NCI-H345 treated with DMSO at 0.1 percent for 48 hours (cell line): ENCODE data around the gene GPR148.
A peak's percentile ranks its signal among the peaks of the same experiment; 100 is the strongest.

Source experiments
- DNase-seq: peaks from one replicate; lab custom pipeline; 2025; ENCODE audit not compliant: unreplicated experiment; lab: John Stamatoyannopoulos, UW

GPR148 gene

GRCh38 chr2:130749078-130749477, 20.2 kb downstream of the GPR148 start:
- no peak for DNase-seq

DNA sequence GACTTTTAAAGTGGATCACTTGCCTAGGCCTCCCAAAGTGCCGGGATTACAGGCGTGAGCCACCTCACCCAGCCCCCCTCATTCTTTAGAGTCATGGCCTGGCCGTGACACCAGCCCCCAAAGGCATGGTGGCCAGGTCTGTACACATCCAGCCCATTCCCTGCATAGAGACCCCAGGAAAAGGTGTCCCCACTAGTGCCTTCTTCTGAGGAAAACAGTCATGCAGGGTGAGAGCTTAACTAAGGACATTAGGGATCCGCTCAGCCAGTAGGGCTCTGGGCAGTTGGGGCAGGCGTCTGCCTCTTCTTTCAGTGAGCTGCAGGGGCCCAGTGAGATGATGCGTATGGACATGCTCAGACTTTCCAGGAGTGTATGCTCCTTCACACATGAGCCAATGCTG, 20.8 kb downstream of the GPR148 start:
- no peak for DNase-seq

DNA sequence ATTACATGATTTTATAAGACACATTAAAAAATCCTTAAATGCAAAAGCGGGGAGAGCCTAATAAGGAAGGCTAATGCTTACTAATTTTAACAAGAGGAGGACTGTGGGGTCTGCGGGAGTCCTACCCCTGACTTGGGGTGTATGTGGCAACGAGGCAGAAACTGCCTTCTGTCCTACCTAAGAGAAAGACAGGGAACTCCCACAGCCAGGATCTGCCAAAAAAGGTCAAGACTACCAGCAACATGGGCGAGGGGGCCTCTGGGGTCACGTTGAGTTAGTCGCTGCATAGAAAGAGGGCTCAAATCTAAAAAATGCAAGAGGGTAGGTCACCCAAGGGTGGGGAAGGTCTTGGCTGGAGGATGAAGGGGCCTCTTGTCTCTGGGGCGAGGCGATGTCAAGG, 25.9 kb downstream of the GPR148 start:
- DNase-seq = no peak

- peak; percentile 65 for DNase-seq
Measured at GRCh38 chr2:130755256-130756052, 26.6 kb downstream of the GPR148 start, which contains the start of gene AMER3. AMER3 (plus strand) TSS chr2:130755540; CDS start chr2:130762073, 6,533 bp downstream.

DNA sequence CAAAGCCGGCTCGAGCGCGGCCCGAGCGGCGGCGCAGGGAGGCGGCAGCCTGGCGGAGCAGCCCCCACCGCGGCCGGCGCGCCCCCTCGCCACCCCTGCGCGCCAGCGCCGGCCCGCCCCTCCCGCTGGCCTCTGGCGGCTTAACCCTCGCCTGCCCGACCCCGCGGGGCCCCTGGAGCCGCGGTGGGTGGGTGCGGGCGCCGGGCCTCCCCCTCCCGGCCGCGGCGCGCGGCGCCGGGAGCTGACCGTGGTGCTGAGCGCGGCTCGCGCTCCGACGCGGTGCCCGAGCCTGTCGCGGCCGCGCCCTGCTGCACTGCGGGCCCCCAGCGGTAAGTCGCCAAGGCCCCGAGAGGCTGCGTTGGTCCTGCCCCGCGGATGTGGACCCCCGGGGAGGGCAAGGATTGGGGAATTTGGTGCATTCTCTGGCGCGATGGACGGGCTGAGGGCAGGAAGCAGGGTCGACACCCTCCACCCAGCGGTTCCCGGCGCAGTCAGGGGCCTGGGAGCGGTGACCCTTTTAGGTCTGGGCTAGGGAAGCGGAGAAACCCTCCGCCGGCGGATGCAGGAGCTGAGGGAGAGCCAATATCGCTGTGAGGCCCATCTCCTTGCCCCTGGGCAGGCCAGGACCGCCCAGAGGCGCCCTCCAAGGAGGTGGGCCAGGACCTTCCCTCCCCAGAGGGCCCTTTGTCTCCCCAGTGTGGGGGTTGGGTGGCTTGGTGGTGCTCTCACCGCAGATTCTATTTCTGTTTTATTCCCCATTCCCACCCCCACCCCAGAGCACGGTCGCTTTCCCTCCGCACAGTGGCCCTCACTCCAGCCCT, 27.4 kb downstream of the GPR148 start:
- no peak for DNase-seq

DNA sequence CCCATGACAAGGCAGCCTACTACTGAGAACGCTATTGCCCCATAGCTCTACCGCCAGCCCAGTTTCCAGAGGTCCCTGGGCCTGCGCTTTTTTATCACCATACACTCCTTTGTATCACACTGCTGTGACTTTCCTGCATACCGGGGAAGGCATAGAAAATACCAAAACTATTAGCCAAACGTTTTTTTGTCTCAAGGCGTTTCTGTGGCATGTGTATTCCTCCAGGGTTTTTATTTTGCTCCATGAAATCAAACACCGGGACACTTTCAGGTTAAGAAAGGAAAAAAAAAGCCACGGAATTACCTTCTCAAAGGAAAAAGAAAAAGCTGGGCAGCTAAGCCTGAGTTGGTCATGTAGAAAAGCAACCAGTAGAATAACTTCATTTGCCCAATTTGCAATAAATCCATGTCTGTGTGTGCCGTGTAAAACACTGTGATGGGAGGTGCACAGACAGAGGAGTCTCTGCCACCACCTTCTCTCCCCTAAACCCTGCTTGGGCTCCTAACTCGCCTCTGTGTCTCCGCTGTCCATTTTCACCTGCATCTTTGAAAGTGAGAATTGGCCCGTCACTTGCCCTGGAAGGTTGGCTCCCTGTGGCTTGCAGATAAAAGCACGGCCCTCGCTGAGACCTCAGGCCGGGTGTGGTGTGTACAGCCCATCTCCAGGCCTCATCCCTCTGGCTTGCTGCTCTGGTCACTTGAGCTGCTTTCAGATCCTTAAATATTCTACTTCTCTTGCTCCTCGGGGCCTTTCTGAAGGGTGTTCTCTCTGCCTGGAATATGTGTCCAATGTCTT, 28.2 kb downstream of the GPR148 start:
- DNase-seq = no peak

DNA sequence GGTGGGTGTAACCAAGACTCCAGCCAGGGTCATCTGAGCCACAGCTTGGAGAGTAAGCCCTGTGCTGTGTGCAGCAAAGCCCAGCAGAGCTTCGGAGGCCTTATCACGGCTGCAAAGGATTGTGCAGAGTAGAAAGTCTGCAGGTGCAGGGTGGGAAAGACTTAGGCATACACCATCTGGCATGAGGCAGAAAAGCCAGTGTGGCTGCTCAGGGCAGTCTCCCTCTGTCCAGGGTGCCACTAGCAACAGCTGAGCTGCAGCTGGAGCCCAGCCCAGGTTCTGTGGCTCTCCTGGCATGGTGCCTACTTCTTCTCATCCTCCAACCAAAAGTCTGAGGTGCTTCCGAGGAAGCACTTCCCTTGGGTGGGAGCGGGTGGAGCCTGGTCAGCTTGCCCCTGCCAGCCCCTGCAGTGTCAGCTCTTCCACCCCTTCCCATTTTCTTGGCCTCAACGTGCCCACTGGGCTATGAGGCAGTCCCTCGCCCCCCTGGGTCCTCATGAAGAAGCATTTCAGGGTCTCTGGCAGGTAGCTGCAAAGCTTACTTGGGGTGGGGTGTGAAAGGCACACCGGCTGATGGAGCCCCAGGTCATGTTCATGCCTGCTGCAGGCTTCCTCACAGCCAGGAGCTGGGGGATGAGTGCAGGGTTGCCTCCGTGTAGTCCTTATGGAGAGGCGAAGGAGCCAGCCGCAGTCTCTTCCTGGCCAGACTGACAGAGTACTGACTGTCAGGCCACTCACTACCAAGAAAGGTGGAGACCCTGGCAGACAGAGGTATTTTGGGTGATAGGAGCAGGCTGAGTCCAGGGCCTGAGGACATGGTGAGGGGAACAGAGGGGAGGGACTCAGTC, 31.3 kb downstream of the GPR148 start:
- DNase-seq = peak; percentile 52

DNA sequence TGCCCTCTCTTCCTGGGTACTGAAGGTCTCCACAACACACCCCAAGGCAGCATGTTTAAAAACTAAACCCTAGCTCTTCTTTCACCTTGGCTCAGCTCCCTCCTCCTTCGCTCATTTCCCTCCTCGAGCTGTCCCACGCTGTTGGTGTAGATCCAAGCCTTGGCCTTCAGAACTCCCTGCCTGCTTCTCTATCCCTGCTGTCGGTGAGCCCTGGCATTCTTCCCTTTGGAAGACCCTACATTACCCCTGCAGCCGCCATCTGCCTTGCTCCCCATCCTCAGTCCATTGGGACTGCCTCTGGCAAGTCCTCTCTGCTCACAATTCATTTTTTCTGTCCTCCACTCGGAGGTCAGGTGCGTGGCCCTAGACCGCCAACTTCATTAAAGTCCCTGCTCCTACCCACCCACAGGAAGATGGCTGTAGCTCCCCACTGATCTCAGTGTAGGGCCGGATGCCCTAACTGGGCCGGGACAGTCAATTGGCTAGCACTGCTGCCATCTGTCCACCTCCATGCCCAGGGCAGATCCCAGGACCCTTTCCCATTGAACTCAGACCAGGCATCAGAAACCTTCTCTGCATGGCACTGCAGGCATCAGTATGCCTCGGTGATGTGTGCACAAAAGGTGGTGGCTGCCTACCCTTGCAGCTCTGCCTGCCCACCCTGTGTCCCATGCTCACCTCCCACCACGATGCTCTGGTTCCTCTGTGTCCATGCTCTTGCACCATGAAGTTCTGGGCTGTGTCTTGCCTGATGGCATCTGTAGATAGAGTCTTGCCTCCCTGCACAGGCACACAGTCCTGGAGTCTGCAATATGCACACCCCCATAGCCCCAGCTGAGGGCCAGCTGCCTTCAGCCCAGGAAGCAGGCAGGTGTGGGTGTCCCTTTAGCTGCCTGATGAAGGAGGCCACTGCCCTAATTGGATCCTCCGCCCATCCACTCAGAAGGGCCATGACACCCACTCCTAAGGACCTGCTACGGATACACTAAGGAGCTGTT, 32.2 kb downstream of the GPR148 start:
- DNase-seq = no peak

DNA sequence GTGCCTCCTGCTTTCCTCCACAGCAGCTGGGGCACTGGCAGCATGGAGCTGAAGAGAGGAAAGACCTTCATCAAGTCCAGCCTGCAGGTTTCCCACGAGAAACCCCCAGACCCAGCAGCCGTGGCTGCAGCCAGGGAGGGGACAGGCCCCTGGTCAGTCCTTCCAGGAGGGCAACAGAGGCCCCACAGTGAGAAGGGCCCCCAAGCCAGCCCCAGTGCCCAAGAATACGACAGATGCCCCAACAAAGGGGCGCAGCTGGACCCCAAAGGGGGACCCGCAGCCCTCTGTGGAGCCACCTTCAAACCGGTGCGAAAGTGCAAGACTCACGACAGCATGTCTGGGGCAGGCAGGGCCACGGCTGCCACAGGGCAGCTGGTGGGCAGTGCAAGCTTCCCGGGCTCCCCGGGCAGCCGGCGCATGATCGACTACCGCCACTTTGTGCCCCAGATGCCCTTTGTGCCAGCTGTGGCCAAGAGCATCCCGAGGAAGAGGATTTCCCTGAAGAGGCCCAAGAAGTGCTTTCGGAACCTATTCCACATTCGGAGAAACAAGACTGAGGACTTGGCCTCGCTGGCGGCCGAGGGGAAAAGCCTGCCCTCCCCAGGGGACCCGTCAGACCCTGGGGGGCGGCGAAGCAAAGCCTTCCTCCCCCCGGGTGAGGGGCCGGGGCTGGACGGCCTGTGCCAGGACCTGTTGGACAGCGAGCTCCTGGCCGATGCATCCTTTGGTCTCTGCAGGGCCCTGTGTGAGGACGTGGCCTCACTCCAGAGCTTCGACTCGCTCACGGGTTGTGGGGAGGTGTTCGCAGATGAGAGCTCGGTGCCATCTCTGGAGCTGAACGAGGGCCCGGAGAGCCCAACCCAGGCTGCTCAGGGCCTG, 33.4 kb downstream of the GPR148 start:
- DNase-seq = no peak

DNA sequence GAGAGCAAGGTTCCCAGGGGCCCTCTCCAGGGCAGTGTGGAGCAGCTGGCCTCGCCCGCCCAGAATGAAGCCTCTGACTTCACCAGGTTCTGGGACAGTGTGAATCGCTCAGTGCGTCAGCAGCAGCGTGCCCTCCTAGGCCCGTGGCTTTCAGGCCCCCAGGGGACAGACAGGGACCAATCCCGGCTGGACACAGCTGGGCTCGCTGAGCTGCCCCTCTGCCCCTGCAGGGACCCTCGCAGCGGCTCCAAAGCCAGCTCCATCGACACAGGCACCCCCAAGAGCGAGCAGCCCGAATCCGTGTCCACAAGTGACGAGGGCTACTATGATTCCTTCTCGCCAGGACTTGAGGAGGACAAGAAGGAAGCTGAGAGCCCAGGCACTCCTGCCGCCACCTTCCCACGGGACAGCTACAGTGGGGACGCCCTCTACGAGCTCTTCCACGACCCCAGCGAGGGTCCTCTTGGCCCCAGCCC, 34.1 kb downstream of the GPR148 start:
- DNase-seq = no peak

DNA sequence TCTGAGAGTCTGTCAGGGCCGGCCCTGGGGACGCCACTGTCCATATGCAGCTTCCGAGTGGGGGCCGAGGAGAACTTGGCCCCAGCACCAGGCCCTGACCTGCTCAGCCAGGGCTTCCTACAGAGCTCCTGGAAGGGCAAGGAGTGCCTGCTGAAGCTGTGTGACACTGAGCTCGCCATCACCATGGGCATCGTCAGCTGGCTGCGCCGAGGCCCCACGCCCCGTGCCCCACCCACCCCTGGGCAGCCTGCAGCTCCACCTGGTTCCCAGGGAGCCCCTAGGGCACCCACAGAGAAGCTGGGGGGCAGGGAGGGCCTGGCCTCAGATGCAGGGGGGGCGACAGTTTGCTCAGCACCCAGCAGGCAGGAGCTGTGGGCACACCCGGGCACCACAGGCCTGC, 34.5 kb downstream of the GPR148 start:
- DNase-seq = no peak

GRCh38 chr2:130764035-130764820, 35.4 kb downstream of the GPR148 start:
- no peak for DNase-seq

DNA sequence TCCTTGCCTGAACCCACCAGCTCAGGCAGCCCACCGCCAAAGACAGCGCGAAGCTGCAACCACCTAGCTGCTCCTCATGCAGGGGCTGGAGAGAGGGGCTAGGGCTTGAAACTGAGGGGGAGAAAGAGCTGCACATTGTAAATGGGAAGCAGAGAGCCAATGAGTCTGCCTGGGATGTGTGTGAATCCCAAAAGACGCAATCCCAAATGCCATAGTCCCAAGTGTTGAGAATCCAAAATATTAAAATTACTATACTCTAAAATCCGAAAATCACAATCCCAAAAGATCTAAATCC, 35.9 kb downstream of the GPR148 start:
- DNase-seq = no peak

DNA sequence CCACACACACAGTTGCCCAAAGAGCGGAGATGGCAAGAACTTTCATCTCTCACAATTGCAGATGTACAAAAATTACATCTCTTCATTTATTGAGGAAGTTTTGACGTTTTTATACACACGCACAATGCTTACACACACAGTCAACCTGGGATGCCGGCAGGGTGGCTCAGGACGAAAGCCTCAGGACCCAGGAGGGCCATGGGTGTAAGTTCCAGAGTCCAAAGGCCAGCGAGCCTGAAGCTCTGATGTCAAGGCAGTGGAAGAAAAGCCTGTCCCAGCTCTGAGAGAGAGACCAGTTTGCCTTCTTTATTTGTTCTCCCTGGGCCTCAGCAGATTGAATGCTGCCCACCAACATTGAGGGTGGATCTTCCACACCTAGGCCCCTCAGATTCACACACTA, 36.6 kb downstream of the GPR148 start:
- DNase-seq = no peak

DNA sequence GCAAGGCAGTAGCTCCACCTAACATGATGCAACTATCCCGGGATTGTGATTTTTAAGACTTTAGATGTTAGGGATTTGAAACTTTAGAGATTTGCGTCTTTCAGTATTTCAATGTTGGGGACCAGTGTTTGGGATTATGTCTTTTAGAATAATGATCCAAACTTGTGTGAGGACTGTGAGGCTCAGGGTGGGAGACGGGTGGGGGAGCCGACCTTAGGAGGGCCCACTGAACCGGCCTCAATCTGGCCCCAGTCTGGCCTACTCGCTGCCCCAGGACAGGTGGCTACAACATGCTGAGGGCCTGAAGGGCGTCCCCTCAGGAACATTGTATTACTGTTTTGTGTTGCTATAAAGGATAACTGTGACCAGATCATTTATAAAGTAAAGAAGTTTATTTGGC, 37.2 kb downstream of the GPR148 start:
- no peak for DNase-seq

DNA sequence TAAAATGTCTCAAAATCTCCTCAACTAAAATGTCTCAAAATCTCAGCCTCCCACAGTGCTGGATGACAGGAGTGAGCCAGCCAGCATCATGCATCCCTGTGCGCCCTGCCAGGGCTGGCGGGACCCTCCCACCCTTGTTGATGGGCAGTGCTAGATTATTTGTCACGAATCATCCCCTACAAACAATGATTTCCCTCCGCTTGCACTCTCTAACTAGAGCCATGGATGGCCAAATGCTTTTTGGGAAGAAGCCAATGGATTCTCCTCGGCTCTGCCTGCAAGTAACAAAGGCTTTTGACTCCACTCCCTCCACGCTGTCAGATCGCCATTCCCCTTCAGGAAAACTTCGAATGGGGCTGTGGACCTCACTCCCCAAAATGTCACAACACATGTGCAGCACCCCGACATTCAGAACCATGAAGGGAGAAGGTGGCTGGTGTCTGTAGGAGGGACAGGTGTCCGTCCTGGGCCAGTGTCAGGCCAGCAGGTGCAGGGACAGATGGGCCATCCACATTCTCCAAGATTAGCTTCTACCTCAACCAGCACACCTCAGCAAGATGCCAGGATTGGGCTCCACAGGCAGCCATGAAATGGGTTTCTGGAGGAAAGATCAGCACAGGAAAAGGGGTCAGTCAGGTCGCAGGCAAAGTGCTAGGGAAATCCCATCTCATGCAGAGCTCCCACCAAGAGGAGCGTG, 38.0 kb downstream of the GPR148 start:
- DNase-seq = no peak

GRCh38 chr2:130767408-130767775, 38.5 kb downstream of the GPR148 start:
- DNase-seq = no peak
